OCI-LY1 (cell line): ENCODE data around the gene TPBGL.

Source experiments
- H2AFZ ChIP-seq: fragments of 200-600 bp; sonication (generic), shearing (Covaris generic); 2 replicates; pipeline ENCODE4 v1.6.0; 2014; ENCODE audit warnings: antibody characterized with exemption, mild to moderate bottlenecking, low read length
- H3F3A ChIP-seq: fragments of 200-600 bp; sonication (generic), shearing (Covaris generic); 2 replicates; pipeline ENCODE4 v1.6.0; 2014; ENCODE audit warnings: mild to moderate bottlenecking, antibody characterized with exemption, low read length, moderate library complexity; ENCODE audit not compliant: insufficient read depth
- H3K27ac ChIP-seq: fragments of 200-600 bp; sonication (generic); 2 replicates; pipeline ENCODE4 v1.5.1; 2014; ENCODE audit warnings: low read length, mixed run types, mild to moderate bottlenecking, low read depth; ENCODE audit not compliant: poor library complexity, severe bottlenecking
- H3K27me3 ChIP-seq: fragments of 200-600 bp; sonication (generic); 2 replicates; pipeline ENCODE4 v1.6.0; 2014; ENCODE audit warnings: antibody characterized with exemption, mild to moderate bottlenecking, low read length, moderate library complexity; ENCODE audit not compliant: insufficient read depth
- H3K36me3 ChIP-seq: fragments of 200-600 bp; sonication (generic); 2 replicates; pipeline ENCODE4 v1.6.1; 2014; ENCODE audit warnings: mild to moderate bottlenecking, antibody characterized with exemption, low read length, moderate library complexity, mixed read lengths; ENCODE audit not compliant: insufficient read depth
- H3K4me1 ChIP-seq: fragments of 200-600 bp; sonication (generic); 2 replicates; pipeline ENCODE4 v1.5.1; 2014; ENCODE audit warnings: mild to moderate bottlenecking, low read length, moderate library complexity; ENCODE audit not compliant: insufficient read depth, severe bottlenecking
- H3K4me2 ChIP-seq: fragments of 200-600 bp; sonication (generic), shearing (Covaris generic); 2 replicates; pipeline ENCODE4 v1.6.1; 2014; ENCODE audit warnings: low read length
- H3K4me3 ChIP-seq: fragments of 200-600 bp; sonication (generic); 2 replicates; pipeline ENCODE4 v1.5.1; 2014; ENCODE audit warnings: low read length, low read depth, mild to moderate bottlenecking, mixed read lengths; ENCODE audit not compliant: poor library complexity, severe bottlenecking
- H3K79me2 ChIP-seq: fragments of 200-600 bp; shearing (Covaris generic); 2 replicates; pipeline ENCODE4 v1.6.1; 2016; ENCODE audit warnings: mixed run types, low read length, mixed read lengths; ENCODE audit not compliant: insufficient read depth
- H3K9ac ChIP-seq: fragments of 200-600 bp; sonication (generic), shearing (Covaris generic); 2 replicates; pipeline ENCODE4 v1.6.1; 2014; ENCODE audit warnings: mild to moderate bottlenecking, low read length, mixed read lengths
- H3K9me2 ChIP-seq: fragments of 200-600 bp; sonication (generic), shearing (Covaris generic); 2 replicates; pipeline ENCODE4 v1.6.1; 2014; ENCODE audit warnings: low read depth, mild to moderate bottlenecking, low read length, mixed read lengths
- H3K9me3 ChIP-seq: fragments of 200-600 bp; shearing (Covaris generic); 2 replicates; pipeline ENCODE4 v1.6.1; 2014; ENCODE audit warnings: low read length, mixed read lengths
- H4K20me1 ChIP-seq: fragments of 200-600 bp; sonication (generic), shearing (Covaris generic); 2 replicates; pipeline ENCODE4 v1.6.0; 2016; ENCODE audit warnings: mild to moderate bottlenecking, low read length; ENCODE audit not compliant: insufficient read depth
- CTCF ChIP-seq: fragments of 200-600 bp; sonication (generic), shearing (Covaris generic); IDR thresholded peaks from 2 replicates; pipeline ENCODE4 v1.5.1; 2017; ENCODE audit warnings: mild to moderate bottlenecking, antibody characterized with exemption, low read length, moderate library complexity, mixed read lengths
- EZH2 ChIP-seq: fragments of 200-600 bp; sonication (generic), shearing (Covaris generic); IDR thresholded peaks from 2 replicates; pipeline ENCODE4 v1.8.0; 2017; ENCODE audit warnings: borderline replicate concordance, mixed run types, mild to moderate bottlenecking, antibody characterized with exemption, low read length, moderate library complexity, mixed read lengths

The TPBGL gene

GRCh38 chr11:75223954-75224643, 16.5 kb upstream of the TPBGL start:
- TF ChIP-seq CTCF = no peak
- TF ChIP-seq EZH2 = no peak
- no peak overlapping the region for H3K9ac ChIP-seq
- H3K27ac ChIP-seq = no peak overlapping the region
- no peaks in the 10 kb centered on the region for H3K4me1 ChIP-seq
- H4K20me1 ChIP-seq = no peaks in the 10 kb centered on the region
- no peak overlapping the region for H2AFZ ChIP-seq
- no peaks in the 10 kb centered on the region for H3F3A ChIP-seq
- no peaks in the 10 kb centered on the region for H3K36me3 ChIP-seq
- no peaks in the 10 kb centered on the region for H3K79me2 ChIP-seq
- H3K27me3 ChIP-seq = no peaks in the 10 kb centered on the region
- H3K9me3 ChIP-seq = no peaks in the 10 kb centered on the region
- no peak overlapping the region for H3K4me2 ChIP-seq
- H3K9me2 ChIP-seq = no peaks in the 10 kb centered on the region
- no peak overlapping the region for H3K4me3 ChIP-seq

GRCh38 chr11:75225794-75226193, 14.8 kb upstream of the TPBGL start:
- Histone ChIP-seq H2AFZ (no peak overlapping the region), H3K27ac (no peak overlapping the region), H3K4me2 (no peak overlapping the region), H3K4me1 (no peaks in the 10 kb centered on the region), H3F3A (no peaks in the 10 kb centered on the region), H3K9ac (no peak overlapping the region), H4K20me1 (no peaks in the 10 kb centered on the region), H3K36me3 (no peaks in the 10 kb centered on the region), H3K79me2 (no peaks in the 10 kb centered on the region), H3K9me3 (no peaks in the 10 kb centered on the region), H3K9me2 (no peaks in the 10 kb centered on the region), H3K4me3 (no peak overlapping the region), H3K27me3 (no peaks in the 10 kb centered on the region)
- TF ChIP-seq CTCF (no peak), EZH2 (no peak)

- H3F3A ChIP-seq = no peaks in the 10 kb centered on the region
- H3K9me2 ChIP-seq = no peaks in the 10 kb centered on the region
- H3K79me2 ChIP-seq = no peaks in the 10 kb centered on the region
- H3K9ac ChIP-seq = no peak overlapping the region
- no peaks in the 10 kb centered on the region for H3K4me1 ChIP-seq
- no peaks in the 10 kb centered on the region for H3K36me3 ChIP-seq
- TF ChIP-seq CTCF (no peak), EZH2 (no peak)
- no peak overlapping the region for H2AFZ ChIP-seq
- no peaks in the 10 kb centered on the region for H4K20me1 ChIP-seq
- no peak overlapping the region for H3K27ac ChIP-seq
- H3K9me3 ChIP-seq = no peaks in the 10 kb centered on the region
- H3K4me3 ChIP-seq = no peak overlapping the region
- H3K27me3 ChIP-seq = no peaks in the 10 kb centered on the region
- no peak overlapping the region for H3K4me2 ChIP-seq
These were observed 11.1 kb upstream of the TPBGL start for GRCh38 chr11:75229466-75229865.
